Large intestine (tissue), 3 donors: ENCODE results near the gene MTUS2. TPM values are rescaled to one million over a fixed set of nuclear protein-coding genes. Genes with fewer than 3 reads are reported as not detected.

Experiments used
- DNase-seq, 2 donors: peaks; one replicate each; pipeline versions ENCODE4 v3.0.0 to v3.0.0-alpha.2; 2013
- H3K27ac ChIP-seq: one replicate; pipeline ENCODE4 v1.5.1; 2013; ENCODE audit warnings: low read length
- H3K27me3 ChIP-seq: 2 replicates; pipeline ENCODE4 v1.6.1; 2013; ENCODE audit warnings: low read length; ENCODE audit not compliant: control insufficient read depth, insufficient read depth
- H3K36me3 ChIP-seq: 2 replicates; pipeline ENCODE4 v1.6.1; 2013; ENCODE audit warnings: low read length; ENCODE audit not compliant: control insufficient read depth, insufficient read depth
- H3K4me1 ChIP-seq: one replicate; pipeline ENCODE4 v1.6.1; 2013; ENCODE audit warnings: low read length; ENCODE audit not compliant: control insufficient read depth, insufficient read depth
- H3K4me3 ChIP-seq: one replicate; pipeline ENCODE4 v1.5.1; 2013; ENCODE audit warnings: low read length
- H3K9me3 ChIP-seq: one replicate; pipeline ENCODE4 v1.6.1; 2013; ENCODE audit warnings: mild to moderate bottlenecking, low read depth, low read length, moderate library complexity; ENCODE audit not compliant: control insufficient read depth
- WGBS: methylation state at CpG from one replicate; pipeline ENCODE4 v1.1.5; 2013; ENCODE audit warnings: low lambda C conversion rate; ENCODE audit not compliant: insufficient coverage; 5-methylcytosine and 5-hydroxymethylcytosine counted together
- polyA plus RNA-seq: library from polyadenylated mRNA; unstranded; fragments of 120-200 nt; gene quantifications from one replicate; pipeline ENCODE4 v1.2.1, GENCODE V29; 2013

Gene MTUS2
- polyA plus RNA-seq, 1 donor, result 1.9 TPM

- Histone ChIP-seq H3K36me3 (peaks cover 40% of the 10 kb centered on the region), H3K4me1 (peaks cover 4% of the 10 kb centered on the region), H3K9me3 (no peaks in the 10 kb centered on the region), H3K27ac (no peak overlapping the region), H3K4me3 (no peak overlapping the region), H3K27me3 (no peaks in the 10 kb centered on the region)
- WGBS, result no CpG with 5 or more reads among the region's 32 CpGs
- DNase-seq, result no peak
Observed at GRCh38 chr13:29513981-29514719, 694.0 kb downstream of the MTUS2 start.

DNA sequence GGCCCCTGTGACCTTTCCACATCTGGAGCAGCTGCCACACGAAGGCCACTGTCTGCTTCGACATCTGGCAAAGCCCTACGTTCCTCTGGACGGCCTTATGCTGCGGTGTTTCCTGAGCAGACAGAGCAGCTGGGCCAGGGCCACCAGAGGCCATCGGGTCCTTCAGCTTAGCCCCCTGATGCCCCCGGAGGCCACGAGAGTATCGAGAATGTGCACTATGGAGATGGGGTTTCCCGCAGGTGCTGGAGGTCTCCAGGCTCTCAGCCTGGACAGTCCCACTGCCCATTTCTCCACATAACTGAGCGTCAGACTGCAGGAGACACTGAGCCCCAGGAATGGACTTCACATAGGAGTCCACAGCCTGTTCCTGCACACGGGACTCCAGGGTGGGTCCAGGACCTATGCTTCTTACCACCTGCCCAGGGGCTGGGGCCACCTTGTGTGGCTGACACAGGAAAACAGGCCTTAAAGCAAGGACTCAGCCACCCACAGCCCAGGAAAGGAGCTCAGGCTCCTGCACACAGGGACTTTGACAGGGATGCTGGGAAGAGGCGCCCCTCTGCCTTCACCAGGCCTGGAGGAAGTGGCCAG is 694.7 kb downstream of the MTUS2 start:
- Histone ChIP-seq H3K4me3 (no peak overlapping the region), H3K27ac (no peak overlapping the region), H3K4me1 (no peaks in the 10 kb centered on the region), H3K9me3 (no peaks in the 10 kb centered on the region), H3K36me3 (peaks cover 43% of the 10 kb centered on the region), H3K27me3 (no peaks in the 10 kb centered on the region)
- WGBS, result no CpG with 5 or more reads among the region's 13 CpGs
- no peak for DNase-seq

- H3K4me1 ChIP-seq, result no peaks in the 10 kb centered on the region
- no peak overlapping the region for H3K27ac ChIP-seq
- WGBS, result no CpG with 5 or more reads among the region's 7 CpGs
- H3K9me3 ChIP-seq, result no peaks in the 10 kb centered on the region
- peaks cover 43% of the 10 kb centered on the region for H3K36me3 ChIP-seq
- no peaks in the 10 kb centered on the region for H3K27me3 ChIP-seq
- no peak overlapping the region for H3K4me3 ChIP-seq
- no peak for DNase-seq
Observed at GRCh38 chr13:29515372-29515771, 695.2 kb downstream of the MTUS2 start.

GRCh38 chr13:29516012-29516411 is 695.9 kb downstream of the MTUS2 start:
- no peak for DNase-seq
- Histone ChIP-seq H3K27me3 (no peaks in the 10 kb centered on the region), H3K27ac (no peak overlapping the region), H3K36me3 (peaks cover 41% of the 10 kb centered on the region), H3K9me3 (no peaks in the 10 kb centered on the region), H3K4me1 (no peaks in the 10 kb centered on the region), H3K4me3 (no peak overlapping the region)
- no CpG with 5 or more reads among the region's 11 CpGs for WGBS

DNA sequence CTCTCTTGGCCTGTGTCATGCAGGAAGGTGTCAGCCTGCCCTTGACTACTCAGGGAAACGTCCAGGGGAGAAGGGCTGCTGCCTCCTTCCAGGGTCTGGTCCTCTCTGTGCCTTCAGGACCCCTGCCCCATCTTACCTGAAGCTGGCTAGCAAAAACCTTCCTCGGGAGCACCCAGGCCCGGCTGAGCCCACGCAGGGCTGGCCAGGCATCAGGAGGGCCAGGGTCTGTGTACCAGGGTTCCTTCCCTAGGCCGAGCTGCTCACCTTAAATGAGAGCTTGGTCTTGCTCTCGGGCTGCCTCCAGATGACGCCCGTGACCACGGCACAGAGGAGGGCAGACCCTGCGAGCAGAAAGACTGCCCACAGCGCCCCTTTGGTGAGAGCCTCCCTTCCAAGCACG is 696.7 kb downstream of the MTUS2 start:
- H3K36me3 ChIP-seq, result peaks cover 41% of the 10 kb centered on the region
- DNase-seq, result no peak
- H3K4me3 ChIP-seq, result no peak overlapping the region
- no peaks in the 10 kb centered on the region for H3K9me3 ChIP-seq
- H3K27ac ChIP-seq, result no peak overlapping the region
- H3K4me1 ChIP-seq, result no peaks in the 10 kb centered on the region
- no peaks in the 10 kb centered on the region for H3K27me3 ChIP-seq
- no CpG with 5 or more reads among the region's 12 CpGs for WGBS

- no peak for DNase-seq
- 100% methylated on average over 2 of the region's 3 CpGs for WGBS
- H3K4me1 ChIP-seq, result no peaks in the 10 kb centered on the region
- peaks cover 45% of the 10 kb centered on the region for H3K36me3 ChIP-seq
- no peak overlapping the region for H3K27ac ChIP-seq
- no peaks in the 10 kb centered on the region for H3K9me3 ChIP-seq
- no peak overlapping the region for H3K4me3 ChIP-seq
- H3K27me3 ChIP-seq, result no peaks in the 10 kb centered on the region
Observed at GRCh38 chr13:29519921-29520320, 699.8 kb downstream of the MTUS2 start.

DNA sequence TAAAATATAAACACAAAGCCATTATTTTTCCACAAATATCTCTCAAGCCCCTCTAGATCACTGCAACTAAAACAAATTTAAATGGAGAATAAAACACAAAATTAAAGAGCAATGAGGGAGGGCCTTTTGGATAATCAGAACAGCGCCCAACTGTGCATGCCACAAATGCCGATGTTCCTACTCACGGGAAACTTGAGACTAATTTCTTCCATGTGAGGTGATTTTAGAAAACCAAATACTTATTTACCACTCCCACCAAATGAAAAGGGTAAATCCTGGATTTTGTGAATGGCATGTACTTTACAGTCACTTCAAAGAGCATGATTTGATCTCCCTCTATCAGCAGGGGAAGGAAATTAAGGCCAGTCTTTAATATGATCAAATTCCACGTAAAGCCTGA is 700.5 kb downstream of the MTUS2 start:
- peaks cover 41% of the 10 kb centered on the region for H3K36me3 ChIP-seq
- no peak overlapping the region for H3K27ac ChIP-seq
- no peak for DNase-seq
- H3K4me3 ChIP-seq, result no peak overlapping the region
- WGBS, result 100% methylated on average over 1 of the region's 4 CpGs
- no peaks in the 10 kb centered on the region for H3K9me3 ChIP-seq
- no peaks in the 10 kb centered on the region for H3K27me3 ChIP-seq
- no peaks in the 10 kb centered on the region for H3K4me1 ChIP-seq

DNA sequence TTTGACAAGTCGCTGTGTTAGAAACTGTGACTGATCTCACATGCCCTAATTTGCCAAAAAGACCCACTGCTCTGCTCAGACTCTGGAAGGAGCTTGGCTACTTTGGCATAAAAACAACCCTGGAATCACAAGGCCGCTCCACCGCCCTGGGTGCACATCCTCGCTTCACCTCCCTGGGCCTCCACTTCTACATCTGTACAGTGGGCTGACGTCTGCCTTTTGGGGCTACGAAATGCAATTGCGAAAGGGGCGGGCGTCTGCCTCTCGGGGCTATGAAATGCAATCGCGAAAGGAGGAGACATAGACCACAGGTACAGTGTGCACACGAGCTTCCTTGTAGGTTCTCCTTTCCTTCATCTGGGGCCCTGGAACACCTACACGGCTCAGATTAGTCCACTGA is 701.2 kb downstream of the MTUS2 start:
- Histone ChIP-seq H3K27ac (no peak overlapping the region), H3K27me3 (no peaks in the 10 kb centered on the region), H3K9me3 (no peaks in the 10 kb centered on the region), H3K4me1 (no peaks in the 10 kb centered on the region), H3K4me3 (no peak overlapping the region), H3K36me3 (peaks cover 37% of the 10 kb centered on the region)
- no CpG with 5 or more reads among the region's 14 CpGs for WGBS
- DNase-seq, result no peak

DNA sequence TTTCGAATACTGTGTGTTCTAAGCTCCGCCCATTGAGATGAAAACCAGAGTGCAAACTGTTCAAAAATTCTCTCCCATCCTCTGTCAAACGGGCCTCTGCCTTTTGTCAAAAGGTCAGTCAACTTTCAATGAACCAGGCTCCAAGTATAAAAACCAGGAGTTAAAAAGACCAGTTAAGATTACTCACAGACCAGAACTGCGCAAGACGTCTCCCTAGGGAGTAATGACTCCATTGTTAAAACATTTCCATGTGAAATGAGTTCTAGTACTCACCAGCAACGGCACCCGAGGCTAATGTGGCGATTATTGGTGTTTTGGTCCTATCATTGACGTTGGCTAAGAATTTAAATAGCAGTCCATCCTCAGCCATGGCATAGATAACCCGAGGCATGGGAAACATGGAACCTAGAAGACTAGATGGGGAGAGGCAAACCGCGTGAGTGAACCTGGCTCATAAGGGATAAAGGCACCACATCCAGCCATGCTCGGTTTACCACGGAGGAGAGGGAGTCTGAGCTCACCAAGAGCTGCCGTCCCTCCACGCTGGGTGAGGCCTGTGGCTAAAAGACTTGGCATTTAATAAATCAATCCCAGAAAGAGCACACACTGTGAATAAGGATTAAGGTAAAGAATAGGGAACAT is 702.0 kb downstream of the MTUS2 start:
- 80% methylated on average over 1 of the region's 16 CpGs for WGBS
- Histone ChIP-seq H3K9me3 (no peaks in the 10 kb centered on the region), H3K36me3 (peaks cover 32% of the 10 kb centered on the region), H3K27ac (no peak overlapping the region), H3K4me1 (no peaks in the 10 kb centered on the region), H3K4me3 (no peak overlapping the region), H3K27me3 (no peaks in the 10 kb centered on the region)
- DNase-seq, result no peak

DNA sequence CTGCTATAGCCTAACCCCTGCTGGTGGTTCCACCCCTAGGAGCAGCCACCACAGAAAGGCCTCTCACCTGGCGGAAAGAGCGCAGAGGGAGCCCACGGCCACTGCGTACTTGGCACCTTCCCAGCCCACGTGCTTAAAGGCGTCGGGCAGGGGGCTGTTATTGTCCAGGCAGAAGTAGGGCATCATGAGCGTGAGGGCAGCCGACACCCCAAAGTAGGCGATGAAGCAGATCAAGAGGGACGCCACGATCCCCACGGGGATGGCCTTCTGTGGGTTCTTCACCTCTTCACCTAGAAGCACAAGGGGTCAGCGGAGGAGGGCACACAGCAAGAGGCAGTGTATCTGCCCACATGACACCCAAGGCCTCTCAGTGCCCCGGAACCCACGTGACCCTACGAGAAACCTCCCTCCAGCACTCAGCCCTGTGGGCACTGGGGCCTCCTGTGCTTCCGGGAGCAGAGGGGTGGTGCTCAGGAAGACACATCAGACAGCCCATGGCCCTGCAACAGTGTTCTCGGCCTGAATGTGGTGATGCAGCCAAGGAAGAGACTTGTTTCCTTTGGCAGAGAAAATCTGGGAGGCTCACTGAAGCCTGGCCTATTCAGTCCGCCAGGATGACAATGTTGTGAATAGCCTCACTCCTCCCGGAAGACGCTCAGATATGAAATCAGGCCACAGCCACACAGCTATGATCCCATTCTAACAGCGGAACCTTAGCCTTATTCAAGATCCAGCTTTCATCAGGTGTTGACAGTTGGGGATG is 703.2 kb downstream of the MTUS2 start:
- WGBS, result no CpG with 5 or more reads among the region's 23 CpGs
- no peaks in the 10 kb centered on the region for H3K4me1 ChIP-seq
- no peak overlapping the region for H3K4me3 ChIP-seq
- peaks cover 26% of the 10 kb centered on the region for H3K36me3 ChIP-seq
- no peak overlapping the region for H3K27ac ChIP-seq
- no peaks in the 10 kb centered on the region for H3K9me3 ChIP-seq
- no peaks in the 10 kb centered on the region for H3K27me3 ChIP-seq
- DNase-seq, result no peak
